ENCODE measurements around the gene MAGEA8.

GRCh38 chrX:149877157-149877556, 3.8 kb upstream of the MAGEA8 start:
- TF ChIP-seq EZH2 (IDR thresholded peaks at IDR 0.05; ENCODE audit: insufficient read depth, poor library complexity, severe bottlenecking) = no peak
- TF ChIP-seq EZH2phosphoT487 (IDR thresholded peaks at IDR 0.05; ENCODE audit: insufficient read depth, low read depth) = no peak

All from GM23248 (cell line).